Liver (tissue), 9 donors: ENCODE results near the gene WDR75. TPM values are rescaled to one million over a fixed set of nuclear protein-coding genes. Genes with fewer than 3 reads are reported as not detected.

Experiments
- DNase-seq: peaks from one replicate; pipeline ENCODE4 v3.0.0-alpha.2; 2017; ENCODE audit warnings: low spot score
- H3K27ac ChIP-seq, 2 donors: one replicate each; pipeline ENCODE4 v1.7.0; 2013; ENCODE audit warnings: inconsistent platforms in 2 of 2, low read length in 2 of 2, control low read depth in 1 of 2, low read depth in 1 of 2, mild to moderate bottlenecking in 1 of 2
- H3K27me3 ChIP-seq, 4 donors: one replicate each; pipeline versions ENCODE4 v1.6.1 to v1.7.0; 2013; ENCODE audit warnings: low read length in 3 of 4, inconsistent platforms in 1 of 4, mild to moderate bottlenecking in 1 of 4, moderate library complexity in 1 of 4; ENCODE audit not compliant: control insufficient read depth in 4 of 4, insufficient read depth in 4 of 4
- H3K36me3 ChIP-seq, 4 donors: one replicate each; pipeline versions ENCODE4 v1.6.1 to v1.7.0; 2013; ENCODE audit warnings: low read length in 3 of 4, mild to moderate bottlenecking in 3 of 4, low read depth in 1 of 4, moderate library complexity in 1 of 4; ENCODE audit not compliant: control insufficient read depth in 4 of 4, insufficient read depth in 3 of 4
- H3K4me1 ChIP-seq, 4 donors: one replicate each; pipeline versions ENCODE4 v1.6.1 to v1.7.0; 2013; ENCODE audit warnings: low read length in 3 of 4, mild to moderate bottlenecking in 3 of 4, moderate library complexity in 1 of 4; ENCODE audit not compliant: control insufficient read depth in 4 of 4, insufficient read depth in 4 of 4
- H3K4me3 ChIP-seq, 3 donors: one replicate each; pipeline versions ENCODE4 v1.6.1 to v1.7.0; 2013; ENCODE audit warnings: low read length in 3 of 3, control low read depth in 1 of 3, low read depth in 1 of 3, mild to moderate bottlenecking in 1 of 3
- H3K9ac ChIP-seq, 2 donors: one replicate each; pipeline ENCODE4 v1.7.0; 2013; ENCODE audit warnings: low read length in 2 of 2, mild to moderate bottlenecking in 2 of 2, moderate library complexity in 2 of 2, control low read depth in 1 of 2, low read depth in 1 of 2
- H3K9me3 ChIP-seq, 4 donors: one replicate each; pipeline versions ENCODE4 v1.6.1 to v1.7.0; 2013; ENCODE audit warnings: low read length in 3 of 4; ENCODE audit not compliant: control insufficient read depth in 4 of 4
- EGR1 ChIP-seq, 2 donors: IDR thresholded peaks; 2 replicates each; pipeline ENCODE4 v1.6.1; 2016 to 2018; ENCODE audit warnings: antibody characterized with exemption in 2 of 2, low read depth in 2 of 2
- FOXA1 ChIP-seq: IDR thresholded peaks from 2 replicates; pipeline ENCODE4 v1.6.1; 2016; ENCODE audit warnings: antibody characterized with exemption
- FOXA2 ChIP-seq: IDR thresholded peaks from 2 replicates; pipeline ENCODE4 v1.6.1; 2016; ENCODE audit warnings: antibody characterized with exemption
- GABPA ChIP-seq, 2 donors: IDR thresholded peaks in 1 of 2; conservative IDR thresholded peaks in 1 of 2; 2 replicates each; pipeline ENCODE4 v1.6.1; 2016; ENCODE audit warnings: antibody characterized with exemption in 2 of 2, mild to moderate bottlenecking in 1 of 2, moderate library complexity in 1 of 2
- HNF4A ChIP-seq, 2 donors: conservative IDR thresholded peaks; 2 replicates each; pipeline ENCODE4 v1.6.1; 2016; ENCODE audit warnings: antibody characterized with exemption in 2 of 2, mild to moderate bottlenecking in 2 of 2
- HNF4G ChIP-seq: IDR thresholded peaks from 2 replicates; pipeline ENCODE4 v1.6.1; 2016; ENCODE audit warnings: antibody characterized with exemption
- JUND ChIP-seq, 2 donors: IDR thresholded peaks; 2 replicates each; pipeline ENCODE4 v1.6.1; 2016; ENCODE audit warnings: antibody characterized with exemption in 2 of 2
- NR2F2 ChIP-seq: IDR thresholded peaks from 2 replicates; pipeline ENCODE4 v1.6.1; 2016; ENCODE audit warnings: antibody characterized with exemption
- RAD21 ChIP-seq, 2 donors: IDR thresholded peaks; 2 replicates each; pipeline ENCODE4 v1.6.1; 2016; ENCODE audit warnings: antibody characterized with exemption in 2 of 2, mild to moderate bottlenecking in 2 of 2
- RXRA ChIP-seq, 2 donors: IDR thresholded peaks; 2 replicates each; pipeline ENCODE4 v1.6.1; 2017 to 2018; ENCODE audit warnings: antibody characterized with exemption in 2 of 2, mild to moderate bottlenecking in 1 of 2
- SP1 ChIP-seq: IDR thresholded peaks from 2 replicates; pipeline ENCODE4 v1.6.1; 2018; ENCODE audit warnings: antibody characterized with exemption, mild to moderate bottlenecking
- TAF1 ChIP-seq: conservative IDR thresholded peaks from 2 replicates; pipeline ENCODE4 v1.6.1; 2016; ENCODE audit warnings: antibody characterized with exemption, mild to moderate bottlenecking
- YY1 ChIP-seq: IDR thresholded peaks from 2 replicates; pipeline ENCODE4 v1.6.1; 2016; ENCODE audit warnings: antibody characterized with exemption, mild to moderate bottlenecking
- WGBS: extraction: QIAGEN DNeasy Blood & Tissue Kit; methylation state at CpG from one replicate; pipeline ENCODE4 v1.1.7; 2013; 5-methylcytosine and 5-hydroxymethylcytosine counted together
- polyA plus RNA-seq, 2 donors: library from polyadenylated mRNA; stranded (reverse) in 1 of 2; unstranded in 1 of 2; fragments of 200-250 nt in 1 of 2; fragments of >200 nt in 1 of 2; fragmentation: Nextera tagmentation in 1 of 2; extraction: Ambion mirVana in 1 of 2; gene quantifications; one replicate each; pipeline versions ENCODE4 v1.2.1 to v1.2.3, GENCODE V29; 2013 to 2015
- total RNA-seq, 2 donors: library from RNA; depleted of rRNA; stranded (reverse); fragments of >200 nt; gene quantifications; one replicate each; pipeline ENCODE4 v1.2.3, GENCODE V29; 2014
- TF ChIP-seq, protein P1 (sequence below): fragments of 150-350 bp; IDR thresholded peaks from 2 replicates; pipeline ENCODE4 v1.5.1; 2017; ENCODE audit warnings: improper control_type of control experiment, low read depth, low read length; ENCODE audit not compliant: missing input control
- TF ChIP-seq, protein P2 (sequence below): IDR thresholded peaks from 2 replicates; pipeline ENCODE4 v1.6.1; 2016; ENCODE audit warnings: antibody characterized with exemption, mild to moderate bottlenecking
- TF ChIP-seq, protein P3 (sequence below): IDR thresholded peaks from 2 replicates; pipeline ENCODE4 v1.6.1; 2016; ENCODE audit warnings: antibody characterized with exemption
- TF ChIP-seq, protein P4 (sequence below): IDR thresholded peaks from 2 replicates; pipeline ENCODE4 v1.6.1; 2016; ENCODE audit warnings: antibody characterized with exemption
- TF ChIP-seq, protein P5 (sequence below): IDR thresholded peaks from 2 replicates; pipeline ENCODE4 v1.6.1; 2016; ENCODE audit warnings: antibody characterized with exemption
- donor health status: healthy.
- donor health status: healthy.
- donor health status: healthy.
- donor health status: healthy.
- donor health status: healthy.

WDR75 gene
- total and polyA plus RNA-seq, 4 donors = 7.9 to 24.5 (median 15.1) TPM

DNA sequence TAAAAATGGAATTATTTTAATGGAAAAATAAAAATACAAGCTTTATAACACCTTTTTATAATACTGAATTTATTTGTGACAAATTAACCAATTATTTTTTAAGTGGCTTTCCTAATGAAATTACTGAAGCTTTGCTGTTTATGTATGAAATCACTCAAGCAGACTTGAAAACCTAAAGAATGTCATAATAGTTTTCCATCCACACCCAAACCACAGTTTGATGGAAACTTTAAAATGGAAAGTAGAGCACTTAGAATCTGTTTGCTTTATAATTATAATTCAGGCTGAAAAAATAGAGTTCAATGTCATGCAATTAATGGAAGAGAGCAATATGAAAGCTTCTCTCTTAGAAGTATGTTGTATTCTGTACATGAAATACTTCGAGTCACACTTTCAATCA lies 31.6 kb upstream of the WDR75 start:
- 86% methylated on average over 1 of the region's 1 CpG for WGBS
- Histone ChIP-seq H3K9me3 (no peaks in the 10 kb centered on the region), H3K36me3 (no peaks in the 10 kb centered on the region), H3K4me3 (no peak overlapping the region), H3K9ac (no peak overlapping the region), H3K4me1 (no peaks in the 10 kb centered on the region), H3K27ac (no peak overlapping the region), H3K27me3 (no peaks in the 10 kb centered on the region)
- no peak for DNase-seq
- TF ChIP-seq RAD21 (IDR thresholded peaks at IDR 0.05) (no peak), TAF1 (no peak), JUND (IDR thresholded peaks at IDR 0.05) (no peak), NR2F2 (no peak), SP1 (no peak), HNF4A (conservative IDR thresholded peaks at IDR 0.05) (no peak), FOXA1 (no peak), YY1 (no peak), HNF4G (no peak)
- TF ChIP-seq, protein P1, sequence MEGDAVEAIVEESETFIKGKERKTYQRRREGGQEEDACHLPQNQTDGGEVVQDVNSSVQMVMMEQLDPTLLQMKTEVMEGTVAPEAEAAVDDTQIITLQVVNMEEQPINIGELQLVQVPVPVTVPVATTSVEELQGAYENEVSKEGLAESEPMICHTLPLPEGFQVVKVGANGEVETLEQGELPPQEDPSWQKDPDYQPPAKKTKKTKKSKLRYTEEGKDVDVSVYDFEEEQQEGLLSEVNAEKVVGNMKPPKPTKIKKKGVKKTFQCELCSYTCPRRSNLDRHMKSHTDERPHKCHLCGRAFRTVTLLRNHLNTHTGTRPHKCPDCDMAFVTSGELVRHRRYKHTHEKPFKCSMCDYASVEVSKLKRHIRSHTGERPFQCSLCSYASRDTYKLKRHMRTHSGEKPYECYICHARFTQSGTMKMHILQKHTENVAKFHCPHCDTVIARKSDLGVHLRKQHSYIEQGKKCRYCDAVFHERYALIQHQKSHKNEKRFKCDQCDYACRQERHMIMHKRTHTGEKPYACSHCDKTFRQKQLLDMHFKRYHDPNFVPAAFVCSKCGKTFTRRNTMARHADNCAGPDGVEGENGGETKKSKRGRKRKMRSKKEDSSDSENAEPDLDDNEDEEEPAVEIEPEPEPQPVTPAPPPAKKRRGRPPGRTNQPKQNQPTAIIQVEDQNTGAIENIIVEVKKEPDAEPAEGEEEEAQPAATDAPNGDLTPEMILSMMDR = no peak
- TF ChIP-seq, protein P2, sequence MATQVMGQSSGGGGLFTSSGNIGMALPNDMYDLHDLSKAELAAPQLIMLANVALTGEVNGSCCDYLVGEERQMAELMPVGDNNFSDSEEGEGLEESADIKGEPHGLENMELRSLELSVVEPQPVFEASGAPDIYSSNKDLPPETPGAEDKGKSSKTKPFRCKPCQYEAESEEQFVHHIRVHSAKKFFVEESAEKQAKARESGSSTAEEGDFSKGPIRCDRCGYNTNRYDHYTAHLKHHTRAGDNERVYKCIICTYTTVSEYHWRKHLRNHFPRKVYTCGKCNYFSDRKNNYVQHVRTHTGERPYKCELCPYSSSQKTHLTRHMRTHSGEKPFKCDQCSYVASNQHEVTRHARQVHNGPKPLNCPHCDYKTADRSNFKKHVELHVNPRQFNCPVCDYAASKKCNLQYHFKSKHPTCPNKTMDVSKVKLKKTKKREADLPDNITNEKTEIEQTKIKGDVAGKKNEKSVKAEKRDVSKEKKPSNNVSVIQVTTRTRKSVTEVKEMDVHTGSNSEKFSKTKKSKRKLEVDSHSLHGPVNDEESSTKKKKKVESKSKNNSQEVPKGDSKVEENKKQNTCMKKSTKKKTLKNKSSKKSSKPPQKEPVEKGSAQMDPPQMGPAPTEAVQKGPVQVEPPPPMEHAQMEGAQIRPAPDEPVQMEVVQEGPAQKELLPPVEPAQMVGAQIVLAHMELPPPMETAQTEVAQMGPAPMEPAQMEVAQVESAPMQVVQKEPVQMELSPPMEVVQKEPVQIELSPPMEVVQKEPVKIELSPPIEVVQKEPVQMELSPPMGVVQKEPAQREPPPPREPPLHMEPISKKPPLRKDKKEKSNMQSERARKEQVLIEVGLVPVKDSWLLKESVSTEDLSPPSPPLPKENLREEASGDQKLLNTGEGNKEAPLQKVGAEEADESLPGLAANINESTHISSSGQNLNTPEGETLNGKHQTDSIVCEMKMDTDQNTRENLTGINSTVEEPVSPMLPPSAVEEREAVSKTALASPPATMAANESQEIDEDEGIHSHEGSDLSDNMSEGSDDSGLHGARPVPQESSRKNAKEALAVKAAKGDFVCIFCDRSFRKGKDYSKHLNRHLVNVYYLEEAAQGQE = no peak
- TF ChIP-seq, protein P3, sequence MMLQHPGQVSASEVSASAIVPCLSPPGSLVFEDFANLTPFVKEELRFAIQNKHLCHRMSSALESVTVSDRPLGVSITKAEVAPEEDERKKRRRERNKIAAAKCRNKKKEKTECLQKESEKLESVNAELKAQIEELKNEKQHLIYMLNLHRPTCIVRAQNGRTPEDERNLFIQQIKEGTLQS = no peak

DNA sequence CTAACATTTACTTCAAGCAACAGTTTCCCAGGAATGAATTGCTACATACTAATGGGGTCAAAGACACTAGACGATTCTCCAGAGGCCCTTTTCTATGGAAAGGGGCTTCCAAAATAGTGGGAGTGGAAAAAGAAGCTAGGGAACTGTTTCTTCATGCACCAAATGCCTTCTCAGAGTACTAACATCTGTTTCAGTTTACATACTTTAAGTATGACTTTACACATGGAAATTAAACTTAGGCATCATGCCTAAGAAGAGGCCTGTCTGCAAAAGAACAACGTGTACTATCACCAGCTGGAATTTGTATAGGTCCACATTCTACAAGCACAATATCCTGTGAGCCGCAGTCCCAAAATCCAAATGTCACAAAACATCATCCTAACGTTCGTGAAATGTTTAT lies 29.4 kb upstream of the WDR75 start:
- Histone ChIP-seq H3K9me3 (no peaks in the 10 kb centered on the region), H3K27me3 (no peaks in the 10 kb centered on the region), H3K36me3 (no peaks in the 10 kb centered on the region), H3K9ac (no peak overlapping the region), H3K27ac (no peak overlapping the region), H3K4me3 (no peak overlapping the region), H3K4me1 (no peaks in the 10 kb centered on the region)
- WGBS = 43% methylated on average over 5 of the region's 5 CpGs
- DNase-seq = no peak
- TF ChIP-seq, protein P4, sequence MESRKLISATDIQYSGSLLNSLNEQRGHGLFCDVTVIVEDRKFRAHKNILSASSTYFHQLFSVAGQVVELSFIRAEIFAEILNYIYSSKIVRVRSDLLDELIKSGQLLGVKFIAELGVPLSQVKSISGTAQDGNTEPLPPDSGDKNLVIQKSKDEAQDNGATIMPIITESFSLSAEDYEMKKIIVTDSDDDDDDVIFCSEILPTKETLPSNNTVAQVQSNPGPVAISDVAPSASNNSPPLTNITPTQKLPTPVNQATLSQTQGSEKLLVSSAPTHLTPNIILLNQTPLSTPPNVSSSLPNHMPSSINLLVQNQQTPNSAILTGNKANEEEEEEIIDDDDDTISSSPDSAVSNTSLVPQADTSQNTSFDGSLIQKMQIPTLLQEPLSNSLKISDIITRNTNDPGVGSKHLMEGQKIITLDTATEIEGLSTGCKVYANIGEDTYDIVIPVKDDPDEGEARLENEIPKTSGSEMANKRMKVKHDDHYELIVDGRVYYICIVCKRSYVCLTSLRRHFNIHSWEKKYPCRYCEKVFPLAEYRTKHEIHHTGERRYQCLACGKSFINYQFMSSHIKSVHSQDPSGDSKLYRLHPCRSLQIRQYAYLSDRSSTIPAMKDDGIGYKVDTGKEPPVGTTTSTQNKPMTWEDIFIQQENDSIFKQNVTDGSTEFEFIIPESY = no peak
- TF ChIP-seq FOXA1 (no peak), RXRA (IDR thresholded peaks at IDR 0.05) (peak; percentile 18 to 54), YY1 (no peak), FOXA2 (no peak), SP1 (peak; percentile 24), HNF4A (conservative IDR thresholded peaks at IDR 0.05) (no peak), NR2F2 (peak; percentile 38), GABPA (IDR thresholded peaks at IDR 0.05 in 1 of 2, conservative IDR thresholded peaks at IDR 0.05 in 1 of 2) (no peak), RAD21 (IDR thresholded peaks at IDR 0.05) (no peak), TAF1 (no peak), EGR1 (IDR thresholded peaks at IDR 0.05; ENCODE audit: low read depth in 2 of 2) (no peak), HNF4G (no peak)
- TF ChIP-seq, protein P5, sequence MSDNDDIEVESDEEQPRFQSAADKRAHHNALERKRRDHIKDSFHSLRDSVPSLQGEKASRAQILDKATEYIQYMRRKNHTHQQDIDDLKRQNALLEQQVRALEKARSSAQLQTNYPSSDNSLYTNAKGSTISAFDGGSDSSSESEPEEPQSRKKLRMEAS = peak; percentile 12
- TF ChIP-seq, protein P3 = no peak
- TF ChIP-seq, protein P1 = no peak
